Caco-2 (cell line): ENCODE results near the gene ABHD11. TPM values are rescaled to one million over a fixed set of nuclear protein-coding genes. Genes with fewer than 3 reads are reported as not detected.

Experiments
- BruUV-seq: library from RNA; stranded (reverse); fragments of 400-500 nt; replicated peaks from 2 replicates; lab custom pipeline; 2021; lab: Mats Ljungman, UMichigan
- CTCF ChIA-PET: fragments of 300-600 bp; sonication (Branson Sonifier 250); formaldehyde crosslinking; loops from one replicate; lab custom pipeline; 2022; ENCODE audit warnings: antibody characterized with exemption; lab: Charles Lee
- POLR2A ChIA-PET: fragments of 300-600 bp; sonication (Branson Sonifier 250); formaldehyde crosslinking; loops from one replicate; lab custom pipeline; 2022; ENCODE audit warnings: antibody characterized with exemption; lab: Charles Lee
- DNase-seq, 2 experiments: peaks; one replicate each; pipeline versions ENCODE4 v3.0.0 to v3.0.0-alpha.2; 2020 to 2022
- H3K27me3 ChIP-seq: replicated peaks from 2 replicates; pipeline ENCODE4 v1.6.0; 2011; ENCODE audit warnings: low read length; ENCODE audit not compliant: control insufficient read depth, insufficient read depth
- H3K36me3 ChIP-seq: 2 replicates; pipeline ENCODE4 v1.5.1; 2011; ENCODE audit warnings: low read length; ENCODE audit not compliant: control insufficient read depth, insufficient read depth
- H3K4me1 ChIP-seq: fragments of 250-450 bp; sonication (Bioruptor Pico); 2 replicates; pipeline ENCODE4 v1.5.1; 2020; ENCODE audit warnings: mild to moderate bottlenecking
- H3K4me3 ChIP-seq: 2 replicates; pipeline ENCODE4 v1.5.1; 2011; ENCODE audit warnings: low read depth, mild to moderate bottlenecking, control low read depth, low read length
- H3K9me3 ChIP-seq: fragments of 250-450 bp; sonication (Bioruptor Pico); 2 replicates; pipeline ENCODE4 v1.5.1; 2020; ENCODE audit warnings: mild to moderate bottlenecking, moderate library complexity
- H3K27ac Mint-ChIP-seq: one replicate; pipeline ENCODE4 v1.8.0; 2022; ENCODE audit warnings: mixed read lengths; ENCODE audit not compliant: unreplicated experiment
- H3K27me3 Mint-ChIP-seq: one replicate; pipeline ENCODE4 v1.8.0; 2022; ENCODE audit warnings: mixed read lengths; ENCODE audit not compliant: insufficient read depth, unreplicated experiment
- H3K36me3 Mint-ChIP-seq: one replicate; pipeline ENCODE4 v1.8.0; 2022; ENCODE audit warnings: mild to moderate bottlenecking, mixed read lengths; ENCODE audit not compliant: insufficient read depth, unreplicated experiment
- H3K4me1 Mint-ChIP-seq: one replicate; pipeline ENCODE4 v1.8.0; 2022; ENCODE audit warnings: low read depth, mixed read lengths; ENCODE audit not compliant: unreplicated experiment
- H3K4me3 Mint-ChIP-seq: one replicate; pipeline ENCODE4 v1.8.0; 2022; ENCODE audit warnings: mild to moderate bottlenecking, moderate library complexity, mixed read lengths; ENCODE audit not compliant: unreplicated experiment
- H3K9me3 Mint-ChIP-seq: one replicate; pipeline ENCODE4 v1.8.0; 2022; ENCODE audit warnings: mixed read lengths; ENCODE audit not compliant: unreplicated experiment
- CTCF ChIP-seq, 2 experiments: fragments of 200-600 bp in 1 of 2; IDR thresholded peaks; 1 replicate in 1 of 2; 2 replicates in 1 of 2; pipeline versions ENCODE4 v1.5.1 to v1.8.0; 2011 to 2022; ENCODE audit warnings: antibody characterized with exemption in 1 of 2, control low read depth in 1 of 2, inconsistent platforms in 1 of 2, low read depth in 1 of 2, low read length in 1 of 2, mild to moderate bottlenecking in 1 of 2, moderate library complexity in 1 of 2; ENCODE audit not compliant: insufficient read depth in 1 of 2, severe bottlenecking in 1 of 2, unreplicated experiment in 1 of 2
- intact Hi-C: fragments of 100-400 bp; cut with micrococcal nuclease; formaldehyde crosslinking; loops from one replicate; pipeline ENCODE4 v1.10.0; 2022; ENCODE audit not compliant: unreplicated experiment
- total RNA-seq: library from RNA; stranded (reverse); gene quantifications from 2 replicates; pipeline ENCODE4 v1.2.3, GENCODE V29; 2022

ABHD11 gene
- total RNA-seq, 1 experiment from 2014 or later, result 38.9 TPM

GRCh38 chr7:73779517-73779916 is 40.9 kb upstream of the ABHD11 start:
- H3K4me3 Mint-ChIP-seq, result no peak overlapping the region
- ChIA-PET CTCF (no interaction called here), POLR2A (interaction anchor here (0.7 kb wide), 1 partner anchor 37 kb away, joined by 5 read pairs; no protein-coding TSS in a partner anchor)
- H3K36me3 ChIP-seq, result no peaks in the 10 kb centered on the region
- H3K9me3 ChIP-seq, result peaks cover 9% of the 10 kb centered on the region; the same call in 1 of the 2 replicates
- no peak overlapping the region for H3K27ac Mint-ChIP-seq
- no peaks in the 10 kb centered on the region for H3K27me3 Mint-ChIP-seq
- H3K4me1 Mint-ChIP-seq, result peaks cover 8% of the 10 kb centered on the region
- intact Hi-C loops, result no loop called here
- TF ChIP-seq CTCF (IDR thresholded peaks at IDR 0.05; ENCODE audit: insufficient read depth in 1 of 2, low read depth in 1 of 2, low read length in 1 of 2, severe bottlenecking in 1 of 2, unreplicated experiment in 1 of 2), result no peak
- H3K4me1 ChIP-seq, result peaks cover 7% of the 10 kb centered on the region; the same call in 1 of the 2 replicates
- no peak overlapping the region for H3K4me3 ChIP-seq
- DNase-seq, result peak in 1 of 2 experiments; percentile 9
- H3K36me3 Mint-ChIP-seq, result no peaks in the 10 kb centered on the region
- peaks cover 9% of the 10 kb centered on the region for H3K9me3 Mint-ChIP-seq
- no TSS peak for BruUV-seq
- no peaks in the 10 kb centered on the region for H3K27me3 ChIP-seq

GRCh38 chr7:73778801-73779389 is 40.3 kb upstream of the ABHD11 start:
- Mint-ChIP-seq H3K4me3 (no peak overlapping the region), H3K9me3 (peaks cover 9% of the 10 kb centered on the region), H3K4me1 (peaks cover 13% of the 10 kb centered on the region), H3K36me3 (no peaks in the 10 kb centered on the region), H3K27me3 (no peaks in the 10 kb centered on the region), H3K27ac (peak overlapping the region; percentile 29)
- Histone ChIP-seq H3K27me3 (no peaks in the 10 kb centered on the region), H3K4me1 (peaks cover 13% of the 10 kb centered on the region), H3K9me3 (peaks cover 9% of the 10 kb centered on the region; the same call in 1 of the 2 replicates), H3K4me3 (no peak overlapping the region), H3K36me3 (no peaks in the 10 kb centered on the region)
- DNase-seq, result peak in 1 of 2 experiments; percentile 9
- ChIA-PET CTCF (interaction anchor here (0.8 kb wide), 1 partner anchor 47 kb away, joined by 3 read pairs; no protein-coding TSS in a partner anchor), POLR2A (no interaction called here)
- intact Hi-C loops, result no loop called here
- TF ChIP-seq CTCF (IDR thresholded peaks at IDR 0.05; ENCODE audit: insufficient read depth in 1 of 2, low read depth in 1 of 2, low read length in 1 of 2, severe bottlenecking in 1 of 2, unreplicated experiment in 1 of 2), result no peak
- BruUV-seq, result no TSS peak

- intact Hi-C loops, result no loop called here
- Mint-ChIP-seq H3K4me3 (no peak overlapping the region), H3K4me1 (peaks cover 18% of the 10 kb centered on the region), H3K27me3 (no peaks in the 10 kb centered on the region), H3K36me3 (peaks cover 6% of the 10 kb centered on the region), H3K27ac (no peak overlapping the region), H3K9me3 (no peaks in the 10 kb centered on the region)
- H3K4me3 ChIP-seq, result no peak overlapping the region
- peaks cover 16% of the 10 kb centered on the region for H3K4me1 ChIP-seq
- POLR2A ChIA-PET, result interaction anchor here (0.8 to 1.1 kb wide), 2 partner anchors 19 to 32 kb away, joined by 3 to 4 read pairs; no protein-coding TSS in a partner anchor
- CTCF ChIA-PET, result no interaction called here
- H3K36me3 ChIP-seq, result no peaks in the 10 kb centered on the region
- no peaks in the 10 kb centered on the region for H3K9me3 ChIP-seq
- no peak for TF ChIP-seq CTCF (IDR thresholded peaks at IDR 0.05; ENCODE audit: insufficient read depth in 1 of 2, low read depth in 1 of 2, low read length in 1 of 2, severe bottlenecking in 1 of 2, unreplicated experiment in 1 of 2)
- no TSS peak for BruUV-seq
- DNase-seq, result no peak
- no peaks in the 10 kb centered on the region for H3K27me3 ChIP-seq
Measured at GRCh38 chr7:73774923-73775322, 36.3 kb upstream of the ABHD11 start.
